Upper lobe of left lung (tissue), 4 donors: ENCODE measurements around the gene TAF4.

ENCODE experiments used
- POLR2AphosphoS5 ChIP-seq, 2 donors: sonication (generic); formaldehyde crosslinking; IDR thresholded peaks; one replicate each; pipeline ENCODE4 v1.5.1; 2017; ENCODE audit warnings: antibody characterized with exemption in 2 of 2
- TF ChIP-seq, protein P1 (sequence below), 6 experiments: fragments of 450-650 bp in 4 of 6; fragments of 200-600 bp in 2 of 6; sonication (generic) in 2 of 6; IDR thresholded peaks; one replicate each; pipeline ENCODE4 v1.5.1; 2016 to 2019; ENCODE audit warnings: antibody characterized with exemption in 6 of 6

GRCh38 chr20:61949363-61949713, 116.3 kb downstream of the TAF4 start:
- TF ChIP-seq, protein P1, sequence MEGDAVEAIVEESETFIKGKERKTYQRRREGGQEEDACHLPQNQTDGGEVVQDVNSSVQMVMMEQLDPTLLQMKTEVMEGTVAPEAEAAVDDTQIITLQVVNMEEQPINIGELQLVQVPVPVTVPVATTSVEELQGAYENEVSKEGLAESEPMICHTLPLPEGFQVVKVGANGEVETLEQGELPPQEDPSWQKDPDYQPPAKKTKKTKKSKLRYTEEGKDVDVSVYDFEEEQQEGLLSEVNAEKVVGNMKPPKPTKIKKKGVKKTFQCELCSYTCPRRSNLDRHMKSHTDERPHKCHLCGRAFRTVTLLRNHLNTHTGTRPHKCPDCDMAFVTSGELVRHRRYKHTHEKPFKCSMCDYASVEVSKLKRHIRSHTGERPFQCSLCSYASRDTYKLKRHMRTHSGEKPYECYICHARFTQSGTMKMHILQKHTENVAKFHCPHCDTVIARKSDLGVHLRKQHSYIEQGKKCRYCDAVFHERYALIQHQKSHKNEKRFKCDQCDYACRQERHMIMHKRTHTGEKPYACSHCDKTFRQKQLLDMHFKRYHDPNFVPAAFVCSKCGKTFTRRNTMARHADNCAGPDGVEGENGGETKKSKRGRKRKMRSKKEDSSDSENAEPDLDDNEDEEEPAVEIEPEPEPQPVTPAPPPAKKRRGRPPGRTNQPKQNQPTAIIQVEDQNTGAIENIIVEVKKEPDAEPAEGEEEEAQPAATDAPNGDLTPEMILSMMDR (IDR thresholded peaks at IDR 0.05) = no peak
- no peak for TF ChIP-seq POLR2AphosphoS5 (IDR thresholded peaks at IDR 0.05)
